IPS-18c (cell line): ENCODE data around the gene ALPP.
"Not testable (repeated sequence)": the region's sequence is repeated elsewhere in the genome, so short reads cannot be mapped to it uniquely, and the experiment has no call there.

Experiments
- H3K4me3 ChIP-seq: 2 replicates; pipeline ENCODE4 v1.7.0; 2013; ENCODE audit warnings: low read depth, mild to moderate bottlenecking, low read length, moderate library complexity; ENCODE audit not compliant: insufficient read depth
- H3K9me3 ChIP-seq: one replicate; pipeline ENCODE4 v1.6.1; 2013; ENCODE audit warnings: mild to moderate bottlenecking, low read length, moderate library complexity; ENCODE audit not compliant: control insufficient read depth, insufficient read depth

ALPP gene

GRCh38 chr2:232386740-232387450, 8.3 kb downstream of the ALPP start:
- Histone ChIP-seq H3K4me3 (peak overlapping the region; percentile 31), H3K9me3 (no peaks in the 10 kb centered on the region)

GRCh38 chr2:232387451-232388171, 9.1 kb downstream of the ALPP start:
- peak overlapping the region; percentile 31; the same call in 1 of the 2 replicates for H3K4me3 ChIP-seq

GRCh38 chr2:232388324-232388891, 9.9 kb downstream of the ALPP start:
- Histone ChIP-seq H3K4me3 (peak overlapping the region; percentile 20), H3K9me3 (no peaks in the 10 kb centered on the region)

More at GRCh38 chr2:232387451-232388171, 9.1 kb downstream of the ALPP start:
- no peaks in the 10 kb centered on the region for H3K9me3 ChIP-seq

GRCh38 chr2:232389327-232389726, 10.8 kb downstream of the ALPP start:
- no peaks in the 10 kb centered on the region for H3K9me3 ChIP-seq
- H3K4me3 ChIP-seq, result no peak overlapping the region

- H3K4me3 ChIP-seq, result no peak overlapping the region
Observed at GRCh38 chr2:232390661-232391060, 12.1 kb downstream of the ALPP start.

GRCh38 chr2:232393556-232393955, 15.0 kb downstream of the ALPP start:
- H3K4me3 ChIP-seq, result no peak overlapping the region
- no peaks in the 10 kb centered on the region for H3K9me3 ChIP-seq

More at GRCh38 chr2:232390661-232391060, 12.1 kb downstream of the ALPP start:
- H3K9me3 ChIP-seq, result no peaks in the 10 kb centered on the region

GRCh38 chr2:232394431-232394830, 15.9 kb downstream of the ALPP start:
- not testable (repeated sequence) for H3K4me3 ChIP-seq, H3K9me3 ChIP-seq

GRCh38 chr2:232395586-232395985, 17.0 kb downstream of the ALPP start:
- no peaks in the 10 kb centered on the region for H3K9me3 ChIP-seq
- no peak overlapping the region for H3K4me3 ChIP-seq

GRCh38 chr2:232396683-232397082, 18.1 kb downstream of the ALPP start:
- H3K9me3 ChIP-seq, result no peaks in the 10 kb centered on the region
- H3K4me3 ChIP-seq, result no peak overlapping the region

- Histone ChIP-seq H3K9me3 (peaks cover 2% of the 10 kb centered on the region), H3K4me3 (no peak overlapping the region)
Observed at GRCh38 chr2:232398293-232399034, 19.9 kb downstream of the ALPP start.

- Histone ChIP-seq H3K9me3 (peaks cover 2% of the 10 kb centered on the region), H3K4me3 (no peak overlapping the region)
Observed at GRCh38 chr2:232400256-232401015, 21.9 kb downstream of the ALPP start.

- H3K9me3 ChIP-seq, result peaks cover 2% of the 10 kb centered on the region
- no peak overlapping the region for H3K4me3 ChIP-seq
Observed at GRCh38 chr2:232402518-232402917, 24.0 kb downstream of the ALPP start.

GRCh38 chr2:232405943-232406510, 27.5 kb downstream of the ALPP start:
- Histone ChIP-seq H3K4me3 (no peak overlapping the region), H3K9me3 (peaks cover 2% of the 10 kb centered on the region)

GRCh38 chr2:232406556-232407310, 28.2 kb downstream of the ALPP start, which contains the start of gene ALPG:
Gene ALPG, plus strand, starts transcription at chr2:232406844. Its CDS starts 51 bp downstream, at chr2:232406895.
- H3K4me3 ChIP-seq, result no peak within 1 kb of the TSS; the same call in 1 of the 2 replicates
- H3K9me3 ChIP-seq, result peaks cover 2% of the 10 kb centered on the region

- not testable (repeated sequence) for H3K4me3 ChIP-seq, H3K9me3 ChIP-seq
Observed at GRCh38 chr2:232407428-232408150, 29.0 kb downstream of the ALPP start.
